Neutrophil (primary cell): ENCODE results near the gene ITGA2B.

Experiments used
- H3K27ac ChIP-seq: fragments of 200-600 bp; sonication (generic); 2 replicates; pipeline ENCODE4 v1.5.1; 2016; ENCODE audit warnings: mild to moderate bottlenecking, moderate library complexity
- H3K27me3 ChIP-seq: fragments of 200-600 bp; sonication (generic); 2 replicates; pipeline ENCODE4 v1.6.0; 2016; ENCODE audit warnings: mild to moderate bottlenecking
- H3K36me3 ChIP-seq: fragments of 200-600 bp; sonication (generic); 2 replicates; pipeline ENCODE4 v1.5.1; 2017
- H3K4me1 ChIP-seq, 2 experiments: fragments of 200-600 bp in 1 of 2; sonication (generic) in 1 of 2; 1 replicate in 1 of 2; 2 replicates in 1 of 2; pipeline versions ENCODE4 v1.5.1 to v1.6.1; 2013 to 2016; ENCODE audit warnings: low read depth in 1 of 2, low read length in 1 of 2, mild to moderate bottlenecking in 1 of 2, moderate library complexity in 1 of 2; ENCODE audit not compliant: control insufficient read depth in 1 of 2, insufficient read depth in 1 of 2
- H3K4me3 ChIP-seq, 2 experiments: fragments of 200-600 bp in 1 of 2; sonication (generic) in 1 of 2; 1 replicate in 1 of 2; 2 replicates in 1 of 2; pipeline ENCODE4 v1.5.1; 2013 to 2016; ENCODE audit warnings: low read depth in 1 of 2, low read length in 1 of 2, mild to moderate bottlenecking in 1 of 2, moderate library complexity in 1 of 2
- H3K9me3 ChIP-seq: fragments of 200-600 bp; sonication (generic); 2 replicates; pipeline ENCODE4 v1.5.1; 2016
- CTCF ChIP-seq: fragments of 200-600 bp; sonication (generic); IDR thresholded peaks from 2 replicates; pipeline ENCODE4 v1.5.1; 2016; ENCODE audit warnings: antibody characterized with exemption

ITGA2B gene

DNA sequence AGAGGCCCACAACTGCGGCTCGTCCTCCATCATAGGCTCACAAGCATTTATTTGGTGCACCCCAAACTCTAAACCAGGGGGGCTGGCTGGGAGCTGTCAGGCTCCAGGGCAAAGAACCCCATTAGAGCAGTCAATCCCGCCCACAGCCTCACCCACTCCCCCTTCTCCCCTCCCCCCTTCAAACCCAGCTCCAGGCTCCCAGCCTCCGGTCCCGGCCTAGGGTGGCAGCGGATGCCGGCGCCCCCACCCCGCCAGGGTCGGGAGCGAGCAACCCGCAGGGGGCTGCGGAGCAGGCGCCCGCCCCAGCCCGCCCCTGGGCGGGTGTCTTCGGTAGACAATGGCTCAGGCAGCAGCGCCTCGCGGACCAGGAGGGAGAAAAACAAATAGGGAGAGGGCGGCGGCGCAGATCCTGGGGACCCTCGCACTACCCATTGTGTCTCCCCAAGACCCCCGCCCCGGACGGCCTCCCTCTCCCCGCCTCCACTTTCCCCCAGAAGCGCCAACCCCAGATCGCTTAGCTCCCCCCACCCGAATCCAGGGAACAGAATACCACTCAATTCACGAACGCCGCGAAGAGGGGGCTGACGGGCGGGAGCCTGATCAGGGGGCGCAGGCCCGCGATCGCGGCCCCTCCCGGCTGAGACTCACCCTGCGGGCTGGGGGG is 26.4 kb downstream of the ITGA2B start:
- peaks cover 6 to 14% of the 10 kb centered on the region in 2 experiments for H3K4me1 ChIP-seq
- H3K36me3 ChIP-seq = no peaks in the 10 kb centered on the region
- H3K27me3 ChIP-seq = peaks cover 93% of the 10 kb centered on the region
- H3K27ac ChIP-seq = no peak overlapping the region
- H3K4me3 ChIP-seq = peak overlapping the region; percentile 51 to 64
- H3K9me3 ChIP-seq = no peaks in the 10 kb centered on the region
- no peak for TF ChIP-seq CTCF

DNA sequence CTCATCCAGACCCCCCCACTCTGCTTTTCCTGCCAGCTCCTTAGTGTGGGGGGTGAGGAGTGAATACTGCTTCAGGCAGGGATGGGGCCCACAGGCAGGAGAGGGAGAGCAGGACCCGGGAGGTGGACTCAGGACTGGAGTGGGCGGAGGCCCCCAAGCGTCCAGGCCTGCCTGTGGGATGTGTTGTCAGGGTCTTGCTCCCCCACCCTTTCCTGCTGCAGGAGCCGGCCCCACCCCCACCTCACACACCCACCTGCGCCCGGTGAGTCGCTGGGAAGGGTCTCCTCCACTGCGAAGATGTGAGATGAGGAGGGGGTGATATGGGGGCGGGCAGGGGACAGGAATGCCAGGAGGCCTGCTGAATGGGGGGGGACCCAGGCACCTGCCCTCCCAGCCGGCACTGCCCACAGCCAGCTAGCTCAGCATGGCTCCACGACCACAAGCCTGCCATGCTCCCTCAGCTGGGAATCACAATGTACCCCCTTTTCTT is 26.9 kb downstream of the ITGA2B start:
- H3K27me3 ChIP-seq = peaks cover 89% of the 10 kb centered on the region
- peaks cover 6 to 14% of the 10 kb centered on the region in 2 experiments for H3K4me1 ChIP-seq
- no peak overlapping the region for H3K27ac ChIP-seq
- H3K36me3 ChIP-seq = no peaks in the 10 kb centered on the region
- H3K4me3 ChIP-seq = peak overlapping the region in 1 of 2 experiments; percentile 64
- no peak for TF ChIP-seq CTCF
- H3K9me3 ChIP-seq = no peaks in the 10 kb centered on the region

GRCh38 chr17:44361292-44362260 is 27.9 kb downstream of the ITGA2B start:
- Histone ChIP-seq H3K27ac (no peak overlapping the region), H3K4me3 (no peak overlapping the region), H3K4me1 (peaks cover 6 to 14% of the 10 kb centered on the region in 2 experiments), H3K36me3 (no peaks in the 10 kb centered on the region), H3K9me3 (no peaks in the 10 kb centered on the region), H3K27me3 (peaks cover 80% of the 10 kb centered on the region)
- no peak for TF ChIP-seq CTCF

DNA sequence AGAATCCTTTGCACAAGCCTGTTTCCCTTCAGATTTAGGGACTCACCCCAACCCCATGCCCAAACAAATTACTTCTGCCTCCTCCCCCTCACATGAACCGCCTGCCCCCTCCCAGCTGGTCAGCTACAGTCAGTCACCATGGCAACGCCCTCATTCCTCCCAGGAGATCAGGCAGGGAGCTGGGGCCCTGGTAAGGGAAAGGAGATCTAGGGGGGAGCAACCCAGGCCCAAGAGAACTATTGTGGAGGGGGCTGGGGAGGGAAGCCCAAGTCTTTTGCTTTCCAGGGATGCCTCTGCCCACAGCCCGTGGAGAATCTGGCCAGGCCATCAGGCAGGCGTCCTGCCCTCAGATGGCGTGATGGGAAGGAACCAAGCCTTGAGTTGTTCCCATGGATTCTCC is 28.6 kb downstream of the ITGA2B start:
- TF ChIP-seq CTCF = no peak
- H3K4me1 ChIP-seq = peaks cover 6 to 14% of the 10 kb centered on the region in 2 experiments
- H3K4me3 ChIP-seq = no peak overlapping the region
- H3K27me3 ChIP-seq = peaks cover 80% of the 10 kb centered on the region
- H3K36me3 ChIP-seq = no peaks in the 10 kb centered on the region
- no peaks in the 10 kb centered on the region for H3K9me3 ChIP-seq
- no peak overlapping the region for H3K27ac ChIP-seq

DNA sequence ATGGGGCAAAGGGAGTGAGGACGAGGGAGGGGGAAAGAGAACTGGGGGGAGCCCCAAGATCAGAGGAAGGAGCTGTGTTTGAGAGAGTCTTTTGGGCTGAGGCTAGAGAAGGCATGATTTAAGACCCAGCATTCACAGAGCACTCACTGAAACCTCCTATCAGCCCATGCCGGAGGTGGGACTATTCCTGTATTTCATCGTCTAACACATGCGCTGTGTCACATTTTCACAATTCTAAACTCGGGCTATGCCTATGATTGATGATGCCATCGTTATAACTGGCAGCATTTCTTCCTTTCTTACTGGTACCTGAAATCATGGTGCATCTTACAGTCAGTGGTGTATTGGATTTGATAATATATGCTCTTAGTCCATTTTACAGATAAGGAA is 29.3 kb downstream of the ITGA2B start:
- TF ChIP-seq CTCF = no peak
- H3K36me3 ChIP-seq = no peaks in the 10 kb centered on the region
- H3K4me3 ChIP-seq = no peak overlapping the region
- H3K4me1 ChIP-seq = peaks cover 6 to 14% of the 10 kb centered on the region in 2 experiments
- no peak overlapping the region for H3K27ac ChIP-seq
- H3K27me3 ChIP-seq = peaks cover 80% of the 10 kb centered on the region
- no peaks in the 10 kb centered on the region for H3K9me3 ChIP-seq
